H9 (cell line): ENCODE measurements around the gene DPYD. TPM values are rescaled to one million over a fixed set of nuclear protein-coding genes. Genes with fewer than 3 reads are reported as not detected.
A peak's percentile ranks its signal among the peaks of the same experiment; 100 is the strongest.

Experiments used
- DNase-seq: peaks from one replicate; pipeline ENCODE4 v3.0.0-alpha.2; 2017
- H2AFZ ChIP-seq: one replicate; pipeline ENCODE4 v1.6.1; 2013; ENCODE audit warnings: mild to moderate bottlenecking, low read length, control low read depth, moderate library complexity
- H2AK5ac ChIP-seq: 2 replicates; pipeline ENCODE4 v1.6.1; 2013; ENCODE audit warnings: low read length, control low read depth, mixed read lengths; ENCODE audit not compliant: insufficient read length
- H2BK120ac ChIP-seq: one replicate; pipeline ENCODE4 v1.6.1; 2013; ENCODE audit warnings: low read depth, mild to moderate bottlenecking, low read length, control low read depth, inconsistent platforms; ENCODE audit not compliant: poor library complexity, severe bottlenecking
- H2BK12ac ChIP-seq: 2 replicates; pipeline ENCODE4 v1.6.1; 2013; ENCODE audit warnings: low read length, control low read depth, mixed read lengths, low read depth; ENCODE audit not compliant: insufficient read length
- H2BK15ac ChIP-seq: 2 replicates; pipeline ENCODE4 v1.6.1; 2013; ENCODE audit warnings: low read depth, low read length, control low read depth
- H2BK20ac ChIP-seq: one replicate; pipeline ENCODE4 v1.6.1; 2013; ENCODE audit warnings: low read depth, mild to moderate bottlenecking, low read length, control low read depth, inconsistent platforms; ENCODE audit not compliant: poor library complexity, severe bottlenecking
- H2BK5ac ChIP-seq: 2 replicates; pipeline ENCODE4 v1.6.1; 2013; ENCODE audit warnings: low read length, control low read depth, mixed read lengths; ENCODE audit not compliant: insufficient read length
- H3K14ac ChIP-seq: 2 replicates; pipeline ENCODE4 v1.6.1; 2013; ENCODE audit warnings: low read length, control low read depth; ENCODE audit not compliant: insufficient read depth
- H3K18ac ChIP-seq: 2 replicates; pipeline ENCODE4 v1.6.1; 2013; ENCODE audit warnings: low read depth, mild to moderate bottlenecking, mixed read lengths, low read length, control low read depth; ENCODE audit not compliant: insufficient read length
- H3K23ac ChIP-seq: 2 replicates; pipeline ENCODE4 v1.6.1; 2013; ENCODE audit warnings: low read length, control low read depth, mixed read lengths, low read depth; ENCODE audit not compliant: insufficient read length
- H3K23me2 ChIP-seq: 2 replicates; pipeline ENCODE4 v1.6.1; 2013; ENCODE audit warnings: low read depth, mild to moderate bottlenecking, mixed read lengths, low read length, control low read depth; ENCODE audit not compliant: insufficient read length, poor library complexity, severe bottlenecking
- H3K27ac ChIP-seq: 2 replicates; pipeline ENCODE4 v1.5.1; 2013; ENCODE audit warnings: low read length, control low read depth, mixed read lengths, low read depth; ENCODE audit not compliant: insufficient read length
- H3K27me3 ChIP-seq: 2 replicates; pipeline ENCODE4 v1.6.1; 2013; ENCODE audit warnings: low read length, control low read depth, inconsistent platforms; ENCODE audit not compliant: insufficient read depth
- H3K4ac ChIP-seq: 2 replicates; pipeline ENCODE4 v1.6.1; 2013; ENCODE audit warnings: low read depth, mild to moderate bottlenecking, control low read depth, inconsistent platforms, low read length, moderate library complexity
- H3K4me1 ChIP-seq: 2 replicates; pipeline ENCODE4 v1.6.1; 2013; ENCODE audit warnings: low read length, control low read depth, inconsistent platforms; ENCODE audit not compliant: insufficient read depth
- H3K4me2 ChIP-seq: 2 replicates; pipeline ENCODE4 v1.6.1; 2013; ENCODE audit warnings: low read length, control low read depth, mixed read lengths; ENCODE audit not compliant: insufficient read length, insufficient read depth
- H3K56ac ChIP-seq: 2 replicates; pipeline ENCODE4 v1.6.1; 2013; ENCODE audit warnings: low read depth, mild to moderate bottlenecking, mixed read lengths, low read length, control low read depth; ENCODE audit not compliant: insufficient read length
- H3K79me1 ChIP-seq: 2 replicates; pipeline ENCODE4 v1.6.1; 2013; ENCODE audit warnings: low read depth, mild to moderate bottlenecking, moderate library complexity, low read length, control low read depth, inconsistent platforms; ENCODE audit not compliant: insufficient read depth, poor library complexity, severe bottlenecking
- H3K79me2 ChIP-seq: 2 replicates; pipeline ENCODE4 v1.6.1; 2013; ENCODE audit warnings: low read length, control low read depth, inconsistent platforms; ENCODE audit not compliant: insufficient read depth
- H3K9ac ChIP-seq: 2 replicates; pipeline ENCODE4 v1.6.1; 2013; ENCODE audit warnings: low read length, control low read depth, mixed read lengths; ENCODE audit not compliant: insufficient read length; ENCODE audit errors: extremely low read depth
- H3K9me3 ChIP-seq: one replicate; pipeline ENCODE4 v1.6.1; 2013; ENCODE audit warnings: low read depth, low read length, inconsistent platforms; ENCODE audit not compliant: control insufficient read depth
- H3T11ph ChIP-seq: one replicate; pipeline ENCODE4 v1.6.1; 2013; ENCODE audit warnings: mild to moderate bottlenecking, low read length, control low read depth, inconsistent platforms
- H4K20me1 ChIP-seq: one replicate; pipeline ENCODE4 v1.6.1; 2013; ENCODE audit not compliant: control insufficient read depth, insufficient read length, insufficient read depth
- H4K5ac ChIP-seq: 2 replicates; pipeline ENCODE4 v1.6.1; 2013; ENCODE audit warnings: low read depth, mild to moderate bottlenecking, mixed read lengths, low read length, control low read depth; ENCODE audit not compliant: insufficient read length
- H4K8ac ChIP-seq: replicated peaks from 2 replicates; pipeline ENCODE4 v1.6.1; 2013; ENCODE audit warnings: low read length, control low read depth, mixed read lengths, low read depth; ENCODE audit not compliant: insufficient read length
- H4K91ac ChIP-seq: 2 replicates; pipeline ENCODE4 v1.6.1; 2013; ENCODE audit warnings: low read depth, mild to moderate bottlenecking, moderate library complexity, mixed read lengths, low read length, control low read depth; ENCODE audit not compliant: insufficient read length
- H3K27ac Mint-ChIP-seq, 3 experiments: 2 replicates in 2 of 3; 3 replicates in 1 of 3; pipeline ENCODE4 v1.8.0; 2020 to 2021; ENCODE audit warnings: mixed read lengths in 3 of 3, mild to moderate bottlenecking in 1 of 3, moderate library complexity in 1 of 3
- H3K27me3 Mint-ChIP-seq: 2 replicates; pipeline ENCODE4 v1.8.0; 2021; ENCODE audit warnings: low read depth, mild to moderate bottlenecking, moderate library complexity, mixed read lengths
- H3K36me3 Mint-ChIP-seq, 3 experiments: 2 replicates in 2 of 3; 3 replicates in 1 of 3; pipeline ENCODE4 v1.8.0; 2020 to 2021; ENCODE audit warnings: low read depth in 3 of 3, mixed read lengths in 3 of 3; ENCODE audit not compliant: insufficient read depth in 1 of 3
- H3K4me1 Mint-ChIP-seq, 2 experiments: 2 replicates each; pipeline ENCODE4 v1.8.0; 2020; ENCODE audit warnings: mixed read lengths in 2 of 2
- H3K4me3 Mint-ChIP-seq, 2 experiments: 2 replicates in 1 of 2; 3 replicates in 1 of 2; pipeline ENCODE4 v1.8.0; 2020 to 2021; ENCODE audit warnings: mild to moderate bottlenecking in 2 of 2, mixed read lengths in 2 of 2, moderate library complexity in 1 of 2
- H3K9me3 Mint-ChIP-seq, 2 experiments: 2 replicates in 1 of 2; 3 replicates in 1 of 2; pipeline ENCODE4 v1.8.0; 2020; ENCODE audit warnings: mild to moderate bottlenecking in 2 of 2, mixed read lengths in 2 of 2, moderate library complexity in 1 of 2
- total RNA-seq: library from RNA; stranded (reverse); gene quantifications from 2 replicates; pipeline ENCODE4 v1.2.1, GENCODE V29; 2021
- TF ChIP-seq, protein P1 (sequence below): fragments of 200-600 bp; sonication (generic); conservative IDR thresholded peaks from 3 replicates; pipeline ENCODE4 v1.8.0; 2021; ENCODE audit warnings: antibody characterized with exemption, mild to moderate bottlenecking

Gene DPYD
- total RNA-seq, 1 experiment from 2014 or later: 0.37 TPM

DNA sequence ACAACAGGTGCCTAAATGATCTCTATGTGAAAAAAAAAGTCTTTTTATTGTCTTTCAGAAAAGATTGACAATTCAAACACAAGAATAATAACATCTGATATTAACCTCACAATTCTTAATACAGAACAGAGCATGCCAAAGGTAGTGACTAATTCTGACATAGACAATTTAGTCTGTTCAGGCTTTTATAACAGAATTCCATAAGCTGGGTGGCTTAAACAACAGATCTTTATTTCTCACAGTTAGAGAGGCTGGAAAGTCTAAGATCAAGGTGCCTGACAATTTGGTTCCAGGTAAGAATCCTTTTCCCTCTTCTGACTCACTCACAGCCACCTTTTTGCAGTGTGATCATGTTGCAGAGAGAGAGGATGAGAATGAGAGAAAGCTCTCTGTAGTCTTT lies 27.0 kb downstream of the DPYD start:
- H2AFZ ChIP-seq: no peak overlapping the region
- TF ChIP-seq, protein P1, sequence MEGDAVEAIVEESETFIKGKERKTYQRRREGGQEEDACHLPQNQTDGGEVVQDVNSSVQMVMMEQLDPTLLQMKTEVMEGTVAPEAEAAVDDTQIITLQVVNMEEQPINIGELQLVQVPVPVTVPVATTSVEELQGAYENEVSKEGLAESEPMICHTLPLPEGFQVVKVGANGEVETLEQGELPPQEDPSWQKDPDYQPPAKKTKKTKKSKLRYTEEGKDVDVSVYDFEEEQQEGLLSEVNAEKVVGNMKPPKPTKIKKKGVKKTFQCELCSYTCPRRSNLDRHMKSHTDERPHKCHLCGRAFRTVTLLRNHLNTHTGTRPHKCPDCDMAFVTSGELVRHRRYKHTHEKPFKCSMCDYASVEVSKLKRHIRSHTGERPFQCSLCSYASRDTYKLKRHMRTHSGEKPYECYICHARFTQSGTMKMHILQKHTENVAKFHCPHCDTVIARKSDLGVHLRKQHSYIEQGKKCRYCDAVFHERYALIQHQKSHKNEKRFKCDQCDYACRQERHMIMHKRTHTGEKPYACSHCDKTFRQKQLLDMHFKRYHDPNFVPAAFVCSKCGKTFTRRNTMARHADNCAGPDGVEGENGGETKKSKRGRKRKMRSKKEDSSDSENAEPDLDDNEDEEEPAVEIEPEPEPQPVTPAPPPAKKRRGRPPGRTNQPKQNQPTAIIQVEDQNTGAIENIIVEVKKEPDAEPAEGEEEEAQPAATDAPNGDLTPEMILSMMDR: no peak

More for the DNA sequence above, 27.0 kb downstream of the DPYD start:
- DNase-seq: no peak
- no peak overlapping the region for H3K4ac ChIP-seq
- Mint-ChIP-seq H3K27ac (peak overlapping the region in 1 of 3 experiments; percentile 76; a peak in 1 of 7 replicates), H3K4me1 (no peaks in the 10 kb centered on the region), H3K4me3 (no peak overlapping the region), H3K36me3 (peaks cover 0 to 3% (median 0%) of the 10 kb centered on the region in 3 experiments; a peak in 2 of 7 replicates), H3K27me3 (no peaks in the 10 kb centered on the region), H3K9me3 (peaks cover 4 to 5% of the 10 kb centered on the region in 2 experiments; a peak in 2 of 5 replicates)
- H3K79me2 ChIP-seq: no peaks in the 10 kb centered on the region
- no peak overlapping the region for H3K56ac ChIP-seq
- no peak overlapping the region for H3K18ac ChIP-seq
- H3K9me3 ChIP-seq: no peaks in the 10 kb centered on the region
- no peak overlapping the region for H3T11ph ChIP-seq
- no peak overlapping the region for H3K27ac ChIP-seq
- H3K79me1 ChIP-seq: no peaks in the 10 kb centered on the region
- no peak overlapping the region for H2BK120ac ChIP-seq
- H3K4me1 ChIP-seq: no peaks in the 10 kb centered on the region
- no peak overlapping the region for H4K91ac ChIP-seq
- no peak overlapping the region for H3K23ac ChIP-seq
- H3K23me2 ChIP-seq: no peaks in the 10 kb centered on the region
- H2AK5ac ChIP-seq: no peak overlapping the region
- no peak overlapping the region for H3K9ac ChIP-seq
- H4K8ac ChIP-seq: no peak overlapping the region
- no peaks in the 10 kb centered on the region for H4K20me1 ChIP-seq
- no peaks in the 10 kb centered on the region for H3K27me3 ChIP-seq
- no peak overlapping the region for H3K4me2 ChIP-seq
- H2BK20ac ChIP-seq: no peak overlapping the region
- H4K5ac ChIP-seq: no peak overlapping the region
- H2BK15ac ChIP-seq: no peak overlapping the region
- H2BK12ac ChIP-seq: no peak overlapping the region
- no peak overlapping the region for H2BK5ac ChIP-seq
- H3K14ac ChIP-seq: no peak overlapping the region
